Esophagus muscularis mucosa (tissue), 4 donors: ENCODE data around the gene CMTM8. TPM values are rescaled to one million over a fixed set of nuclear protein-coding genes. Genes with fewer than 3 reads are reported as not detected.

Source experiments
- DNase-seq: peaks from one replicate; pipeline ENCODE4 v3.0.0-alpha.2; 2017; ENCODE audit errors: extremely low spot score
- H3K27ac ChIP-seq, 4 donors: fragments of 200-600 bp; sonication (generic); replicated peaks in 1 of 4; 1 replicate in 3 of 4; 2 replicates in 1 of 4; pipeline ENCODE4 v1.5.1; 2016 to 2019; ENCODE audit warnings: mild to moderate bottlenecking in 1 of 4
- H3K27me3 ChIP-seq, 4 donors: fragments of 200-600 bp; sonication (generic); one replicate each; pipeline versions ENCODE4 v1.5.1 to v1.6.0; 2016 to 2019
- H3K36me3 ChIP-seq, 4 donors: fragments of 200-600 bp; sonication (generic); one replicate each; pipeline ENCODE4 v1.5.1; 2016 to 2019
- H3K4me1 ChIP-seq, 4 donors: fragments of 200-600 bp; sonication (generic); one replicate each; pipeline ENCODE4 v1.5.1; 2016 to 2019
- H3K4me3 ChIP-seq, 4 donors: fragments of 200-600 bp; sonication (generic); 1 replicate in 2 of 4; 2 replicates in 2 of 4; pipeline ENCODE4 v1.5.1; 2016 to 2019; ENCODE audit warnings: mild to moderate bottlenecking in 4 of 4, moderate library complexity in 1 of 4
- H3K9me3 ChIP-seq, 4 donors: fragments of 200-600 bp; sonication (generic); 1 replicate in 3 of 4; 2 replicates in 1 of 4; pipeline ENCODE4 v1.5.1; 2016 to 2019
- EP300 ChIP-seq: sonication (generic); formaldehyde crosslinking; IDR thresholded peaks from one replicate; pipeline ENCODE4 v1.6.1; 2017; ENCODE audit warnings: antibody characterized with exemption
- POLR2A ChIP-seq: fragments of 450-650 bp; IDR thresholded peaks from one replicate; pipeline ENCODE4 v1.6.1; 2017; ENCODE audit warnings: antibody characterized with exemption, moderate library complexity, mild to moderate bottlenecking, low read depth
- POLR2AphosphoS5 ChIP-seq, 2 donors: sonication (generic); formaldehyde crosslinking; IDR thresholded peaks; one replicate each; pipeline ENCODE4 v1.6.1; 2017; ENCODE audit warnings: antibody characterized with exemption in 2 of 2
- WGBS: methylation state at CpG from one replicate; pipeline ENCODE4 v1.1.5; 2018; 5-methylcytosine and 5-hydroxymethylcytosine counted together
- intact Hi-C: fragments of 100-400 bp; cut with DNase I; formaldehyde crosslinking; loops from one replicate; pipeline ENCODE4 v1.15.1; 2023
- total RNA-seq, 4 donors: library from RNA; depleted of rRNA; stranded (reverse); fragments of >200 nt; gene quantifications; one replicate each; pipeline versions ENCODE4 v1.1.0 to v1.2.1, GENCODE V29; 2016
- TF ChIP-seq, protein P1 (sequence below), 3 experiments: fragments of 200-600 bp in 2 of 3; fragments of 450-650 bp in 1 of 3; sonication (generic) in 2 of 3; IDR thresholded peaks; one replicate each; pipeline ENCODE4 v1.5.1; 2017 to 2019; ENCODE audit warnings: antibody characterized with exemption in 3 of 3, mild to moderate bottlenecking in 2 of 3, moderate library complexity in 1 of 3

Gene CMTM8
- total RNA-seq, 4 donors from 2014 or later = 1.7 to 4.2 (median 3.8) TPM

- H3K27ac ChIP-seq = no peak overlapping the region
- H3K36me3 ChIP-seq = no peaks in the 10 kb centered on the region
- no peaks in the 10 kb centered on the region for H3K9me3 ChIP-seq
- 60% methylated on average over 16 of the region's 16 CpGs for WGBS
- peaks cover 6 to 12% (median 9%) of the 10 kb centered on the region in 4 donors for H3K4me1 ChIP-seq
- DNase-seq = no peak
- intact Hi-C loops = no loop called here
- TF ChIP-seq POLR2AphosphoS5 (IDR thresholded peaks at IDR 0.05) (no peak), POLR2A (no peak), EP300 (no peak)
- TF ChIP-seq, protein P1, sequence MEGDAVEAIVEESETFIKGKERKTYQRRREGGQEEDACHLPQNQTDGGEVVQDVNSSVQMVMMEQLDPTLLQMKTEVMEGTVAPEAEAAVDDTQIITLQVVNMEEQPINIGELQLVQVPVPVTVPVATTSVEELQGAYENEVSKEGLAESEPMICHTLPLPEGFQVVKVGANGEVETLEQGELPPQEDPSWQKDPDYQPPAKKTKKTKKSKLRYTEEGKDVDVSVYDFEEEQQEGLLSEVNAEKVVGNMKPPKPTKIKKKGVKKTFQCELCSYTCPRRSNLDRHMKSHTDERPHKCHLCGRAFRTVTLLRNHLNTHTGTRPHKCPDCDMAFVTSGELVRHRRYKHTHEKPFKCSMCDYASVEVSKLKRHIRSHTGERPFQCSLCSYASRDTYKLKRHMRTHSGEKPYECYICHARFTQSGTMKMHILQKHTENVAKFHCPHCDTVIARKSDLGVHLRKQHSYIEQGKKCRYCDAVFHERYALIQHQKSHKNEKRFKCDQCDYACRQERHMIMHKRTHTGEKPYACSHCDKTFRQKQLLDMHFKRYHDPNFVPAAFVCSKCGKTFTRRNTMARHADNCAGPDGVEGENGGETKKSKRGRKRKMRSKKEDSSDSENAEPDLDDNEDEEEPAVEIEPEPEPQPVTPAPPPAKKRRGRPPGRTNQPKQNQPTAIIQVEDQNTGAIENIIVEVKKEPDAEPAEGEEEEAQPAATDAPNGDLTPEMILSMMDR (IDR thresholded peaks at IDR 0.05) = no peak
- no peak overlapping the region for H3K4me3 ChIP-seq
- H3K27me3 ChIP-seq = no peaks in the 10 kb centered on the region
Observed at GRCh38 chr3:32321095-32321790, 82.8 kb downstream of the CMTM8 start.

DNA sequence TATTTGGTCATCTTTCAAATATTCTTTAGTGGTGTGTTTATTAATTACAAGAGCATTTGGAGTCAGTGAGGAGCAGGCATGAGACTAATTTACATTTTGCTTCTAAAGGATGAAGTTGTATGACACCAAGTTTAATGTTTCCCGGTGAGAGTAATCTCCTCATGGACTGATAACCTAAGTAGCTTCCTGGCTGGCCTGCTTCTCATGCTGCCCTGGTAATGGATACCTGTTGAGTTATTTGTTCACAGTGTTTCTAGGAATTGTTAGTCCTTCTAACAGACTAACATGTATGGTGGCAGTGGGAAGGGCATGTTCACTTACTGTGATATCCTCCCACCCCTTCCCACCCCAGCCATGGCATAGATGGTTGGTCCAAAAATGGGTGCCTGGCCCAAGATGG is 83.8 kb downstream of the CMTM8 start:
- TF ChIP-seq EP300 (no peak), POLR2AphosphoS5 (IDR thresholded peaks at IDR 0.05) (no peak), POLR2A (no peak)
- TF ChIP-seq, protein P1 (IDR thresholded peaks at IDR 0.05) = no peak
- Histone ChIP-seq H3K4me3 (no peak overlapping the region), H3K27ac (no peak overlapping the region), H3K9me3 (no peaks in the 10 kb centered on the region), H3K27me3 (no peaks in the 10 kb centered on the region), H3K36me3 (no peaks in the 10 kb centered on the region), H3K4me1 (peaks cover 6 to 12% (median 9%) of the 10 kb centered on the region in 4 donors)
- intact Hi-C loops = no loop called here
- no peak for DNase-seq
- 92% methylated on average over 1 of the region's 1 CpG for WGBS

- H3K9me3 ChIP-seq = no peaks in the 10 kb centered on the region
- TF ChIP-seq, protein P1 (IDR thresholded peaks at IDR 0.05) = no peak
- no peak for TF ChIP-seq EP300
- no peak for TF ChIP-seq POLR2A
- TF ChIP-seq POLR2AphosphoS5 (IDR thresholded peaks at IDR 0.05) = no peak
Observed at GRCh38 chr3:32323604-32324003, 85.1 kb downstream of the CMTM8 start.

GRCh38 chr3:32325201-32325600 is 86.7 kb downstream of the CMTM8 start:
- Histone ChIP-seq H3K9me3 (no peaks in the 10 kb centered on the region), H3K27ac (no peak overlapping the region), H3K4me3 (no peak overlapping the region), H3K27me3 (no peaks in the 10 kb centered on the region), H3K4me1 (peaks cover 6 to 12% (median 9%) of the 10 kb centered on the region in 4 donors), H3K36me3 (no peaks in the 10 kb centered on the region)
- TF ChIP-seq POLR2A = no peak
- TF ChIP-seq, protein P1 (IDR thresholded peaks at IDR 0.05) = no peak
- no peak for TF ChIP-seq EP300
- TF ChIP-seq POLR2AphosphoS5 (IDR thresholded peaks at IDR 0.05) = no peak
- DNase-seq = no peak
- intact Hi-C loops = no loop called here
- WGBS = 84% methylated on average over 4 of the region's 4 CpGs

More at GRCh38 chr3:32323604-32324003, 85.1 kb downstream of the CMTM8 start:
- DNase-seq = no peak
- 76% methylated on average over 4 of the region's 4 CpGs for WGBS
- Histone ChIP-seq H3K4me1 (peaks cover 6 to 12% (median 9%) of the 10 kb centered on the region in 4 donors), H3K4me3 (no peak overlapping the region), H3K27ac (no peak overlapping the region), H3K36me3 (no peaks in the 10 kb centered on the region), H3K27me3 (no peaks in the 10 kb centered on the region)
- intact Hi-C loops = no loop called here

DNA sequence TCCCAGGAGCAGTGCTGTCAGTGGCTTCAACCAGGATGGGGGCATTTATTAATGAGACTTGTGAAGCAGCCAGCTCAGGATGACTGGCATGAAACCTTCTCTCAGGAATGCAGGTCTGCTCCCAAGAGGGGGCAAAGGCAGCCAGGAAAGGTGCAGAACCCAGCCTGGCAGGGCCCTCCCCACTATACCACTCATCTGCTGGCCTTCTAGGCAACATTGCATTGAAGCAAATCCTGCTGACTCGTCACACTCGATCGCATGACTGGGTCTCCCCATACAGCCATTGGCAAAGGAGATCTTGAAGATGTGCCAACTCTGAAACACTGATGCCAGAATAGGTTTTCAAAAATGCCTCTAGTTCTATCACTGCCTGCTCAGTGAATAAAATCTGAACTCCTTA is 87.4 kb downstream of the CMTM8 start:
- TF ChIP-seq, protein P1 (IDR thresholded peaks at IDR 0.05) = no peak
- TF ChIP-seq EP300 (no peak), POLR2A (no peak), POLR2AphosphoS5 (IDR thresholded peaks at IDR 0.05) (no peak)
- intact Hi-C loops = no loop called here
- WGBS = 94% methylated on average over 3 of the region's 3 CpGs

More for the DNA sequence above, 87.4 kb downstream of the CMTM8 start:
- DNase-seq = no peak
- H3K4me3 ChIP-seq = no peak overlapping the region
- H3K9me3 ChIP-seq = no peaks in the 10 kb centered on the region
- H3K27ac ChIP-seq = no peak overlapping the region
- no peaks in the 10 kb centered on the region for H3K27me3 ChIP-seq
- H3K4me1 ChIP-seq = peaks cover 6 to 7% (median 6%) of the 10 kb centered on the region in 4 donors
- H3K36me3 ChIP-seq = no peaks in the 10 kb centered on the region
